GM13976 (cell line): ENCODE measurements around the gene DSTN.

Source experiments
- DNase-seq: peaks from one replicate; pipeline ENCODE4 v3.0.0; 2012; ENCODE audit warnings: low spot score
- in situ Hi-C: fragments of 300-500 bp; cut with MboI; formaldehyde crosslinking; loops from one replicate; pipeline ENCODE4 v1.12.0; 2022; ENCODE audit warnings: low sequenced_read_pairs, mixed read lengths, inconsistent platforms; ENCODE audit not compliant: unreplicated experiment
- TF ChIP-seq, protein P1 (sequence below): IDR thresholded peaks from 2 replicates; pipeline ENCODE4 v1.5.1; 2012; ENCODE audit warnings: borderline replicate concordance, mild to moderate bottlenecking; ENCODE audit not compliant: insufficient read depth; ENCODE audit errors: extremely low read depth, missing control alignments, control extremely low read depth

The DSTN gene

DNA sequence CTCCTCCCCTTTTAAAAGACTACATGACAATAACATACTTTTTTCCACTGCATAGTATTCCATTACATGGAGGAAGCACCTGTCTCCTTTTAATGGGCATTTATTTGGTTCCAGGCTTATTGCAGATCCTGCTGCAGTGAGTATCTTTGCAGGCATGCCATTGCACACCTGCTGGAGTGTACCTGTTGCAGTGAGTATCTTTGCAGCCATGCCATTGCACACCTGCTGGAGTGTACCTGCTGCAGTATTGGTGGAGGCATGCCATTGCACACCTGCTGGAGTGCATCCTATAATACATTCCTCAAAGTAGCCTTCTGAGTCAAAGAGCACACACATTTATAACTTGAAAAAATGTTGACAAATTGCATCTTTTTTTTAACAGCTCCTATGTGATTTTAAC lies 40.3 kb upstream of the DSTN start:
- DNase-seq, result no peak
- TF ChIP-seq, protein P1, sequence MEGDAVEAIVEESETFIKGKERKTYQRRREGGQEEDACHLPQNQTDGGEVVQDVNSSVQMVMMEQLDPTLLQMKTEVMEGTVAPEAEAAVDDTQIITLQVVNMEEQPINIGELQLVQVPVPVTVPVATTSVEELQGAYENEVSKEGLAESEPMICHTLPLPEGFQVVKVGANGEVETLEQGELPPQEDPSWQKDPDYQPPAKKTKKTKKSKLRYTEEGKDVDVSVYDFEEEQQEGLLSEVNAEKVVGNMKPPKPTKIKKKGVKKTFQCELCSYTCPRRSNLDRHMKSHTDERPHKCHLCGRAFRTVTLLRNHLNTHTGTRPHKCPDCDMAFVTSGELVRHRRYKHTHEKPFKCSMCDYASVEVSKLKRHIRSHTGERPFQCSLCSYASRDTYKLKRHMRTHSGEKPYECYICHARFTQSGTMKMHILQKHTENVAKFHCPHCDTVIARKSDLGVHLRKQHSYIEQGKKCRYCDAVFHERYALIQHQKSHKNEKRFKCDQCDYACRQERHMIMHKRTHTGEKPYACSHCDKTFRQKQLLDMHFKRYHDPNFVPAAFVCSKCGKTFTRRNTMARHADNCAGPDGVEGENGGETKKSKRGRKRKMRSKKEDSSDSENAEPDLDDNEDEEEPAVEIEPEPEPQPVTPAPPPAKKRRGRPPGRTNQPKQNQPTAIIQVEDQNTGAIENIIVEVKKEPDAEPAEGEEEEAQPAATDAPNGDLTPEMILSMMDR, result no peak
- in situ Hi-C loops, result no loop called here

DNA sequence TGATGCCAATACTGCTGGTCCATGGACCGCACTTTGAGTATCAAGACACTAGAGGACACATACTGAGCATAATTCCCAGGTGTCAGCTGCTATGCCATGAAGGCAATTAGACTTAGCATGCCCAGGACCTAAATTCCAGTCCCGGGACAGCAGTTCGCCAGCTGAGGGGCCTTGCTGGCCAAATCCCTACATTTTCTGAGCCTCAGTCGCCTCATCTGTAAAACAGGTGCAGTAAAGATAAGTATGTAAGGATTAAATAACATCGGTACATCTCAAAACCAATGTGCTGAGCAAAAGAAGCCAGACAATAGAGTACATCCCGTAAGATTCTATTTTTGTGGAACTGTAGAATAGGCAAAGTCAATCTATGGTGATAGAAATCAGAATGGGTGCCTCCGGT lies 39.7 kb upstream of the DSTN start:
- TF ChIP-seq, protein P1, result no peak
- in situ Hi-C loops, result no loop called here

DNA sequence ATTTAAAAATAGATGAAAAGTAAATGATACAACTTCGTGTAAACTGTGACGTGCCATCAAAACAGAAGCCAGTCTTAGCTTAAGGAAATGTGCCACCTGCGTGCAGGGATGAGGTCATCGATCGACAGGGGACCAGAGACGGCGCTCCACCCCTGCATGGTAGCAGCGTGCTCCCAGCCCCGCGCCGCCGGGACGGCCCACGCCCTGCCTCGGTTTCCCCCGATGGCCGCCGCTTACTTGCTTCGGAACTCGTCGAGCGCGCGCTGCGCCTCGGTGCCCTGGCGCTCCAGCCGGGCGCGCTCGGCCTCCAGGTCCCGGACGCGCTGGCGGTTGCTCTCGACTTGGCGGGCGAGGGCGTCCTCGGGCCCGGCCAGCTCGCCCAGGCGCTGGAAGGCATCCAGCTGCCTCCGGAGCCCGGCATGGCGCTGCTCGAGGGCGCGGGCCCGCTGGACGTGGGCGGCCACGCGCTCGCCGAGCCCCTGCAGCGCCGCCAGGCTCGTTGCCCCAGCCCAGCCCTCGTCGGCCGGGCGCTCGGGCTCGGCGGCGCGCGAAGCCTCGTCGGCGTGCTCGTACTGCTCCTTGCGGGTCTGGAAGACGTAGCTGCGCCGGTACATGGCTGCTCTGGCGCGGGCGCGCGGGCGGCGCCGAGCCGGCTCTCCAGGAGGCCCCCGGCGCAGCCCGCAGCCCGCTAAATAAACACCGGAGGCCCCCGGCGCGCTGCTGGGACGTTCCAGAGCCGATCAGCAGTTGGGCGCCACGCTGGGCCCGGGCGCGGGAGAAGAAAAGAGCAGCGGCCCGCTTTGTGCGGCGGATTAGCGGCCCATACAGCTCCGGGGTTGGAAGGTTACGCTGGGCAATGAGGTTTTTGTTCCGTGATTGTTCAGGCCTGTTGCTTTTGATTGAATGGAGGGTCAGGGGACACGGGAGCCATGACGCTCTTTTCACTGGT lies 38.9 kb upstream of the DSTN start, which contains the start of gene BFSP1:
Gene BFSP1, minus strand, starts transcription at position 664 of the 949 bp plus-strand sequence. Its CDS starts 50 bp downstream, at position 614.
- TF ChIP-seq, protein P1, result no peak
- in situ Hi-C loops, result no loop called here
- peak; percentile 64 for DNase-seq

More for the DNA sequence above, 39.7 kb upstream of the DSTN start:
- no peak for DNase-seq

DNA sequence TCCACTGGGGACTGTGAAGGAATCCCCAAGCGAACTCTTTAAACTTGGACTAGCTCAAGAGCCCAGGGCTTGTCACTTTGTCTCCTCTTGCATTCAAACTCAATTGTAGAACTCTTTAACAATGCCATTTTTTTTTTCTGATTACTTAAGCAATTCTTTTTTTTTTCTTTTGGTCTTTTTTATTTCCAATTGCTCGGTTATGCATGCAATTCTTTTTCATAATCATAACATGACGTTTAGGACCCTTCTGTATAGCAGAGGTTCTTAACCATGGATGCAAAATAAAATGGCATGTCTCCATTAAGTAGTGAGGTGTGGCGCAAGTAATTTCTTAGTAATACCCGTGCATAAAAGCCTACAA lies 38.2 kb upstream of the DSTN start:
- in situ Hi-C loops, result no loop called here
- TF ChIP-seq, protein P1, result no peak
- no peak for DNase-seq

DNA sequence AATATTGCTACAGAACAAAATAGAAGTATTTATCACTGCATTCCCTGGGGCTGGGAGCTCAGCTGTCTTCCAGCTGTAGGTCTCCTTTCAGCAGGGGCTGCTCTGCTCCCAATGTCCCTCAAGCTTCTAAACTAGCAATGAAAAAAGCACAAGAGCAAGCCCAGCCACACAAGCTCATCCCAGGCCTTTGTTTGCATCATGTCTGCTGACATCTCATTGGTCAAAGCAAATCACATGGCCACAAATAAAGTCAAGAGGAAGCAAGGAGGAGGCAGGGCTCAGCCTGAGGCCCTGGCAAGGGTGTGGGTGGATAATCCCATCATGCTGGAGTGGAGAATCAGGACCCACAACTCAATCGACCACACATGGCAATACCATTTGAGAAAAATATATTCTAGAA lies 36.5 kb upstream of the DSTN start:
- TF ChIP-seq, protein P1, result no peak
- no peak for DNase-seq
- in situ Hi-C loops, result no loop called here

DNA sequence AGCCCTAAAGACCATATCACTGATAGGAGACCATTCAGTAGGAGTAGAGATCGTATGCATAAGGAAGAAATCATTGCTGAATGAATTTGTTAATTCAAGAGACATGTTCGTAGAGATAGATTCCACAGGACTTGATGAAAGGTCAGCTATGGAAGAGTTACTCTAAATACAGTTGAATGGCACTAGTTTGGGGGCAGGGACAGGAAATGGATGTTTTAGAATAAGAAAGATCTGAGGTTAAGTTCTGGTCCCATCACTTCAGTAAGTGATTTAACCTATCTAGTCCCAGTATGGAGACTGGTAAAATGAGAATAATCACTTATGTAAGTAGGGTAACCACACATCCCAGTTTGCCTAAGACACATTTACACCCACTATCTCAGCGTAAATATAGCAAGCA lies 35.8 kb upstream of the DSTN start:
- TF ChIP-seq, protein P1, result no peak
- in situ Hi-C loops, result no loop called here
- DNase-seq, result no peak

DNA sequence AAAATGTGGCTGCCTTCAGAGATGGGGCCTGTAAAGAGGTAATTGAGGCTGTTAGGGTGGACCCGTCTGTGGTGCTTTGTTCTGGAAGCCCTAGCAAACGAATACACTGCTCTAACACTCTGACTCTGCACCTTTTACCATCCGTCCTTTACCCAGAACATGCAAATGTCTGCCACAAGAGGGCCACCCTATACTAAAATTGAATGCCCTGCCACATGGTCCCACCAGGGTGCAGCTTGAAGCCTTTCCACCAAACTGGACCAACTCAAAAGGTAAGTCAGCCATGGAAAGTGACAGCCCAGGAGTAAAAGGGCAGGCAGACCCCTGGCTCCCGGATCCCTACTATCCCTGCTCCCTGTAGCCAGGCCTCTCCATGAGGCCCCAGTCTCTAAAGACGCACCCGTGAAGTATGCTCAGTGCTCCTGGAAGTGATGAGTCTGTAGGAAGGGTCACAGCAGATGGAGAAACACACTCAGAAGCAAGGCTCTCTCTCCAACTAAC lies 32.9 kb upstream of the DSTN start:
- peak; percentile 70 for DNase-seq
- TF ChIP-seq, protein P1, result peak; percentile 61
- in situ Hi-C loops, result no loop called here
